B cell (primary cell): ENCODE results near the gene PTPRT.

Experiments used
- CTCF ChIP-seq: fragments of 200-600 bp; IDR thresholded peaks from one replicate; pipeline ENCODE4 v1.8.0; 2022; ENCODE audit warnings: antibody characterized with exemption, mild to moderate bottlenecking
- EZH2 ChIP-seq: IDR thresholded peaks from 2 replicates; pipeline ENCODE4 v1.6.1; 2012; ENCODE audit warnings: borderline replicate concordance, low read depth, mild to moderate bottlenecking, moderate library complexity, low read length; ENCODE audit not compliant: insufficient read depth, poor library complexity, severe bottlenecking

- TF ChIP-seq CTCF (no peak), EZH2 (no peak)
Measured at GRCh38 chr20:42442716-42443115, 747.0 kb downstream of the PTPRT start.
